Gastrocnemius medialis (tissue), 4 donors: Measurements from ENCODE around the gene GRIN2A.

Source experiments
- CTCF ChIP-seq, 5 experiments: fragments of 450-650 bp in 3 of 5; fragments of 200-600 bp in 2 of 5; sonication (generic) in 2 of 5; IDR thresholded peaks in 4 of 5; conservative IDR thresholded peaks in 1 of 5; 1 replicate in 4 of 5; 2 replicates in 1 of 5; pipeline ENCODE4 v1.5.1; 2016 to 2019; ENCODE audit warnings: antibody characterized with exemption in 5 of 5, mild to moderate bottlenecking in 3 of 5, moderate library complexity in 3 of 5
- POLR2A ChIP-seq, 2 donors: fragments of 450-650 bp; IDR thresholded peaks; one replicate each; pipeline ENCODE4 v1.6.1; 2017; ENCODE audit warnings: antibody characterized with exemption in 2 of 2, mild to moderate bottlenecking in 2 of 2, moderate library complexity in 2 of 2

GRCh38 chr16:10110552-10110951, 71.7 kb downstream of the GRIN2A start:
- TF ChIP-seq CTCF (IDR thresholded peaks at IDR 0.05 in 4 of 5, conservative IDR thresholded peaks at IDR 0.05 in 1 of 5) (no peak), POLR2A (IDR thresholded peaks at IDR 0.05) (no peak)
